BJ (cell line): ENCODE results near the gene ZNF385C. TPM values are rescaled to one million over a fixed set of nuclear protein-coding genes. Genes with fewer than 3 reads are reported as not detected.

Experiments used
- CTCF ChIA-PET: fragments of 350-600 bp; formaldehyde crosslinking; extraction: SDS; loops from one replicate; lab custom pipeline; 2021; ENCODE audit warnings: antibody characterized with exemption, inconsistent platforms; lab: Yijun Ruan, JAX
- POLR2A ChIA-PET: fragments of 300-600 bp; sonication (Branson Sonifier 250); formaldehyde crosslinking; extraction: SDS; loops from one replicate; lab custom pipeline; 2021; ENCODE audit warnings: antibody characterized with exemption; lab: Charles Lee
- DNase-seq: peaks from one replicate; pipeline ENCODE4 v3.0.0-alpha.2; 2011; ENCODE audit warnings: low read depth
- H3K27me3 ChIP-seq: 2 replicates; pipeline ENCODE4 v1.6.0; 2011; ENCODE audit warnings: low read length; ENCODE audit not compliant: control insufficient read depth, insufficient read depth
- H3K36me3 ChIP-seq: 2 replicates; pipeline ENCODE4 v1.5.1; 2011; ENCODE audit warnings: low read length; ENCODE audit not compliant: control insufficient read depth, insufficient read depth
- H3K4me3 ChIP-seq: 2 replicates; pipeline ENCODE4 v1.5.1; 2011; ENCODE audit warnings: low read depth, mild to moderate bottlenecking, control low read depth, low read length
- CTCF ChIP-seq: IDR thresholded peaks from 2 replicates; pipeline ENCODE4 v1.5.1; 2011; ENCODE audit warnings: low read depth, mild to moderate bottlenecking, control low read depth, inconsistent platforms, low read length, moderate library complexity; ENCODE audit not compliant: insufficient read depth
- polyA plus RNA-seq: library from polyadenylated mRNA; depleted of rRNA; stranded (reverse); fragments of >200 nt; gene quantifications from 2 replicates; pipeline ENCODE4 v1.2.3, GENCODE V29; 2011

ZNF385C gene
- polyA plus RNA-seq, 1 experiment = not detected

- Histone ChIP-seq H3K27me3 (peaks cover 9% of the 10 kb centered on the region), H3K4me3 (no peak overlapping the region), H3K36me3 (no peaks in the 10 kb centered on the region)
- DNase-seq = no peak
- TF ChIP-seq CTCF = no peak
- CTCF ChIA-PET = interaction anchor here (2.0 to 4.0 kb wide), 2 partner anchors 15 to 19 kb away, joined by 6 to 23 read pairs; no protein-coding TSS in a partner anchor
- POLR2A ChIA-PET = no interaction called here
These were observed 16.6 kb downstream of the ZNF385C start for GRCh38 chr17:42081516-42082129.

GRCh38 chr17:42079541-42079940 is 18.7 kb downstream of the ZNF385C start:
- no peak for DNase-seq
- Histone ChIP-seq H3K27me3 (peaks cover 11% of the 10 kb centered on the region), H3K36me3 (no peaks in the 10 kb centered on the region), H3K4me3 (no peak overlapping the region)
- ChIA-PET POLR2A (no interaction called here), CTCF (interaction anchor here (0.6 to 4.0 kb wide), 3 partner anchors 13 to 116 kb away, joined by 3 to 23 read pairs (median 6); no protein-coding TSS in a partner anchor)
- no peak for TF ChIP-seq CTCF

- Histone ChIP-seq H3K36me3 (no peaks in the 10 kb centered on the region), H3K4me3 (no peak overlapping the region), H3K27me3 (peaks cover 14% of the 10 kb centered on the region)
- TF ChIP-seq CTCF = no peak
- ChIA-PET POLR2A (no interaction called here), CTCF (interaction anchor here (0.6 to 4.0 kb wide), 3 partner anchors 12 to 225 kb away, joined by 3 to 23 read pairs (median 3); no protein-coding TSS in a partner anchor)
- no peak for DNase-seq
These were observed 19.8 kb downstream of the ZNF385C start for GRCh38 chr17:42078396-42079043.

GRCh38 chr17:42077755-42078154 is 20.5 kb downstream of the ZNF385C start:
- Histone ChIP-seq H3K27me3 (peaks cover 16% of the 10 kb centered on the region), H3K36me3 (no peaks in the 10 kb centered on the region), H3K4me3 (no peak overlapping the region)
- TF ChIP-seq CTCF = no peak
- POLR2A ChIA-PET = no interaction called here
- DNase-seq = no peak
- CTCF ChIA-PET = interaction anchor here (2.8 kb wide), 1 partner anchor 10 kb away, joined by 13 read pairs; no protein-coding TSS in a partner anchor

GRCh38 chr17:42076797-42077559 is 21.3 kb downstream of the ZNF385C start:
- no peak for DNase-seq
- TF ChIP-seq CTCF = no peak
- H3K36me3 ChIP-seq = no peaks in the 10 kb centered on the region
- ChIA-PET POLR2A (no interaction called here), CTCF (interaction anchor here (1.4 to 2.8 kb wide), 2 partner anchors 9 to 14 kb away, joined by 3 to 13 read pairs; no protein-coding TSS in a partner anchor)
- peaks cover 17% of the 10 kb centered on the region for H3K27me3 ChIP-seq
- H3K4me3 ChIP-seq = no peak overlapping the region
